SK-N-SH treated with all-trans-retinoic acid at 6 μM for 48 hours (cell line): ENCODE measurements around the gene RABGAP1L.

Experiments used
- ATAC-seq: fragments of 200-7000 bp; cut with Tn5 transposase; 3 replicates; pipeline ENCODE4 v1.9.1; 2020; ENCODE audit warnings: mild to moderate bottlenecking, moderate library complexity
- BACH2 ChIP-seq: fragments of 250-450 bp; sonication (Bioruptor Pico); IDR thresholded peaks from 2 replicates; pipeline ENCODE4 v1.9.0; 2021; ENCODE audit warnings: mild to moderate bottlenecking, borderline replicate concordance
- CSDC2 ChIP-seq: fragments of 250-450 bp; sonication (Bioruptor Pico); IDR thresholded peaks from 2 replicates; pipeline ENCODE4 v1.5.0; 2020; ENCODE audit warnings: mild to moderate bottlenecking, moderate library complexity
- ESRRG ChIP-seq: fragments of 250-450 bp; sonication (Bioruptor Pico); IDR thresholded peaks from 2 replicates; pipeline ENCODE4 v1.6.1; 2021; ENCODE audit warnings: mild to moderate bottlenecking
- OSR1 ChIP-seq: fragments of 250-450 bp; sonication (Bioruptor Pico); IDR thresholded peaks from 2 replicates; pipeline ENCODE4 v1.8.0; 2022; ENCODE audit warnings: moderate library complexity, mild to moderate bottlenecking, inconsistent platforms
- POU6F1 ChIP-seq: fragments of 250-450 bp; sonication (Bioruptor Pico); IDR thresholded peaks from 2 replicates; pipeline ENCODE4 v1.8.0; 2021; ENCODE audit warnings: low read depth, mild to moderate bottlenecking, moderate library complexity, borderline replicate concordance
- PPARA ChIP-seq: fragments of 250-450 bp; sonication (Bioruptor Pico); IDR thresholded peaks from 2 replicates; pipeline ENCODE4 v1.5.0; 2020; ENCODE audit warnings: mild to moderate bottlenecking, borderline replicate concordance
- SNAI2 ChIP-seq: fragments of 250-450 bp; sonication (Bioruptor Pico); IDR thresholded peaks from 2 replicates; pipeline ENCODE4 v1.5.0; 2020; ENCODE audit warnings: mild to moderate bottlenecking, moderate library complexity
- TCF4 ChIP-seq: fragments of 250-450 bp; sonication (Bioruptor Pico); IDR thresholded peaks from 2 replicates; pipeline ENCODE4 v1.8.0; 2021; ENCODE audit warnings: mild to moderate bottlenecking, moderate library complexity, borderline replicate concordance
- ZFP30 ChIP-seq: fragments of 450-650 bp; formaldehyde crosslinking; IDR thresholded peaks from 2 replicates; pipeline ENCODE4 v1.5.0; 2022; ENCODE audit warnings: mild to moderate bottlenecking, moderate library complexity
- ZNF565 ChIP-seq: fragments of 450-650 bp; formaldehyde crosslinking; conservative IDR thresholded peaks from 2 replicates; pipeline ENCODE4 v1.5.0; 2020; ENCODE audit warnings: low read depth, mild to moderate bottlenecking, moderate library complexity
- ZNF70 ChIP-seq: fragments of 450-650 bp; formaldehyde crosslinking; IDR thresholded peaks from 2 replicates; pipeline ENCODE4 v1.5.0; 2020; ENCODE audit warnings: mild to moderate bottlenecking, moderate library complexity
- TF ChIP-seq, protein P1 (sequence below): fragments of 250-450 bp; sonication (Bioruptor Pico); IDR thresholded peaks from 2 replicates; pipeline ENCODE4 v1.8.0; 2020; ENCODE audit warnings: mild to moderate bottlenecking, moderate library complexity, borderline replicate concordance
- TF ChIP-seq, protein P2 (sequence below): fragments of 250-450 bp; sonication (Bioruptor Pico); IDR thresholded peaks from 2 replicates; pipeline ENCODE4 v1.5.0; 2020; ENCODE audit warnings: mild to moderate bottlenecking, moderate library complexity

Gene RABGAP1L

GRCh38 chr1:174344162-174344561 is 184.8 kb downstream of the RABGAP1L start (continued):
- TF ChIP-seq, protein P1, sequence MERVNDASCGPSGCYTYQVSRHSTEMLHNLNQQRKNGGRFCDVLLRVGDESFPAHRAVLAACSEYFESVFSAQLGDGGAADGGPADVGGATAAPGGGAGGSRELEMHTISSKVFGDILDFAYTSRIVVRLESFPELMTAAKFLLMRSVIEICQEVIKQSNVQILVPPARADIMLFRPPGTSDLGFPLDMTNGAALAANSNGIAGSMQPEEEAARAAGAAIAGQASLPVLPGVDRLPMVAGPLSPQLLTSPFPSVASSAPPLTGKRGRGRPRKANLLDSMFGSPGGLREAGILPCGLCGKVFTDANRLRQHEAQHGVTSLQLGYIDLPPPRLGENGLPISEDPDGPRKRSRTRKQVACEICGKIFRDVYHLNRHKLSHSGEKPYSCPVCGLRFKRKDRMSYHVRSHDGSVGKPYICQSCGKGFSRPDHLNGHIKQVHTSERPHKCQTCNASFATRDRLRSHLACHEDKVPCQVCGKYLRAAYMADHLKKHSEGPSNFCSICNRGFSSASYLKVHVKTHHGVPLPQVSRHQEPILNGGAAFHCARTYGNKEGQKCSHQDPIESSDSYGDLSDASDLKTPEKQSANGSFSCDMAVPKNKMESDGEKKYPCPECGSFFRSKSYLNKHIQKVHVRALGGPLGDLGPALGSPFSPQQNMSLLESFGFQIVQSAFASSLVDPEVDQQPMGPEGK (CRISPR knock-in tag): no peak
- TF ChIP-seq PPARA (CRISPR knock-in tag) (no peak), POU6F1 (CRISPR knock-in tag) (no peak)

DNA sequence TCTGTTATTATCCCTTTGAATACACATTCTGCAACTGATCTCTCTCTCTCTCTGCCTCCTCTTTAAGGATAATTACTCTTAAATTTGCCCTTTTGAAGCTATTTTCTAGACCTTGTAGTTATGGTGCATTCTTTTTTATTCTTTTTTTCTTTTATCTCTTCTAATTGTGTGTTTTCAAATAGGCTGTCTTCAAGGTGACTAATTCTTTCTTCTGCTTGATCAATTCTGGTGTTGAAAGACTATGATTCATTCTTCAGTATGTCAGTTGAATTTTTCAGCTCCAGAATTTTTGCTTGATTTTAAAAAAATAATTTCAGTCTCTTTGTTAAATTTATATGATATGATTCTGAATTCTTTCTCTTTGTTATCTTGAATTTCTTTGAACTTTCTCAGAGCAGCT is 192.8 kb downstream of the RABGAP1L start:
- no peak for TF ChIP-seq CSDC2 (CRISPR knock-in tag)
- no peak for TF ChIP-seq ZNF70 (CRISPR knock-in tag)
- no peak for TF ChIP-seq POU6F1 (CRISPR knock-in tag)
- TF ChIP-seq, protein P2, sequence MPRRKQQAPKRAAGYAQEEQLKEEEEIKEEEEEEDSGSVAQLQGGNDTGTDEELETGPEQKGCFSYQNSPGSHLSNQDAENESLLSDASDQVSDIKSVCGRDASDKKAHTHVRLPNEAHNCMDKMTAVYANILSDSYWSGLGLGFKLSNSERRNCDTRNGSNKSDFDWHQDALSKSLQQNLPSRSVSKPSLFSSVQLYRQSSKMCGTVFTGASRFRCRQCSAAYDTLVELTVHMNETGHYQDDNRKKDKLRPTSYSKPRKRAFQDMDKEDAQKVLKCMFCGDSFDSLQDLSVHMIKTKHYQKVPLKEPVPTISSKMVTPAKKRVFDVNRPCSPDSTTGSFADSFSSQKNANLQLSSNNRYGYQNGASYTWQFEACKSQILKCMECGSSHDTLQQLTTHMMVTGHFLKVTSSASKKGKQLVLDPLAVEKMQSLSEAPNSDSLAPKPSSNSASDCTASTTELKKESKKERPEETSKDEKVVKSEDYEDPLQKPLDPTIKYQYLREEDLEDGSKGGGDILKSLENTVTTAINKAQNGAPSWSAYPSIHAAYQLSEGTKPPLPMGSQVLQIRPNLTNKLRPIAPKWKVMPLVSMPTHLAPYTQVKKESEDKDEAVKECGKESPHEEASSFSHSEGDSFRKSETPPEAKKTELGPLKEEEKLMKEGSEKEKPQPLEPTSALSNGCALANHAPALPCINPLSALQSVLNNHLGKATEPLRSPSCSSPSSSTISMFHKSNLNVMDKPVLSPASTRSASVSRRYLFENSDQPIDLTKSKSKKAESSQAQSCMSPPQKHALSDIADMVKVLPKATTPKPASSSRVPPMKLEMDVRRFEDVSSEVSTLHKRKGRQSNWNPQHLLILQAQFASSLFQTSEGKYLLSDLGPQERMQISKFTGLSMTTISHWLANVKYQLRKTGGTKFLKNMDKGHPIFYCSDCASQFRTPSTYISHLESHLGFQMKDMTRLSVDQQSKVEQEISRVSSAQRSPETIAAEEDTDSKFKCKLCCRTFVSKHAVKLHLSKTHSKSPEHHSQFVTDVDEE (CRISPR knock-in tag): no peak
- no peak for TF ChIP-seq SNAI2 (CRISPR knock-in tag)
- no peak for ATAC-seq

GRCh38 chr1:174352883-174353608 is 193.7 kb downstream of the RABGAP1L start:
- TF ChIP-seq ZNF565 (no peak), POU6F1 (CRISPR knock-in tag) (no peak), CSDC2 (CRISPR knock-in tag) (no peak), PPARA (CRISPR knock-in tag) (no peak), ZFP30 (CRISPR knock-in tag) (no peak), ZNF70 (CRISPR knock-in tag) (no peak)
- TF ChIP-seq, protein P1 (CRISPR knock-in tag): no peak
- ATAC-seq: no peak

GRCh38 chr1:174358344-174358743 is 199.0 kb downstream of the RABGAP1L start:
- no peak for ATAC-seq
- TF ChIP-seq OSR1 (CRISPR knock-in tag) (no peak), TCF4 (no peak), ESRRG (CRISPR knock-in tag) (no peak), POU6F1 (CRISPR knock-in tag) (no peak), BACH2 (no peak), CSDC2 (CRISPR knock-in tag) (no peak), ZFP30 (CRISPR knock-in tag) (no peak), ZNF70 (CRISPR knock-in tag) (no peak)
- TF ChIP-seq, all 23 proteins: peak for 0
